IMR-90 (cell line): ENCODE results near the gene TJP3.

Source experiments
- BHLHE40 ChIP-seq: fragments of 150-350 bp; IDR thresholded peaks from 2 replicates; pipeline ENCODE4 v1.6.1; 2016; ENCODE audit warnings: mild to moderate bottlenecking, low read depth, low read length
- CHD1 ChIP-seq: IDR thresholded peaks from 2 replicates; pipeline ENCODE4 v1.6.1; 2012; ENCODE audit warnings: low read depth, low read length, improper control_type of control experiment
- FOS ChIP-seq: fragments of 150-350 bp; IDR thresholded peaks from 2 replicates; pipeline ENCODE4 v1.6.1; 2016; ENCODE audit warnings: low read depth, low read length
- MAZ ChIP-seq: IDR thresholded peaks from 2 replicates; pipeline ENCODE4 v1.6.1; 2012; ENCODE audit warnings: low read depth, mild to moderate bottlenecking, low read length, improper control_type of control experiment, moderate library complexity, borderline replicate concordance
- POLR2A ChIP-seq: IDR thresholded peaks from 2 replicates; pipeline ENCODE4 v1.6.1; 2012; ENCODE audit warnings: mild to moderate bottlenecking, low read depth, low read length
- RAD21 ChIP-seq: IDR thresholded peaks from 2 replicates; pipeline ENCODE4 v1.6.1; 2012; ENCODE audit warnings: low read length, improper control_type of control experiment
- RFX5 ChIP-seq: IDR thresholded peaks from 2 replicates; pipeline ENCODE4 v1.8.0; 2012; ENCODE audit warnings: low read depth, mild to moderate bottlenecking, low read length, moderate library complexity
- SMC3 ChIP-seq: fragments of 150-350 bp; IDR thresholded peaks from 2 replicates; pipeline ENCODE4 v1.6.1; 2016; ENCODE audit warnings: low read depth, mild to moderate bottlenecking, antibody characterized with exemption, low read length, moderate library complexity
- TF ChIP-seq, protein P1 (sequence below): conservative IDR thresholded peaks from 2 replicates; pipeline ENCODE4 v1.5.1; 2012; ENCODE audit warnings: mild to moderate bottlenecking, low read depth, low read length, improper control_type of control experiment
- TF ChIP-seq, protein P2 (sequence below): fragments of 150-350 bp; IDR thresholded peaks from 2 replicates; pipeline ENCODE4 v1.6.1; 2016; ENCODE audit warnings: low read depth, mild to moderate bottlenecking, low read length, moderate library complexity, borderline replicate concordance
- TF ChIP-seq, protein P3 (sequence below): fragments of 150-350 bp; IDR thresholded peaks from 2 replicates; pipeline ENCODE4 v1.6.1; 2017; ENCODE audit warnings: mild to moderate bottlenecking, antibody characterized with exemption, low read length, low read depth

DNA sequence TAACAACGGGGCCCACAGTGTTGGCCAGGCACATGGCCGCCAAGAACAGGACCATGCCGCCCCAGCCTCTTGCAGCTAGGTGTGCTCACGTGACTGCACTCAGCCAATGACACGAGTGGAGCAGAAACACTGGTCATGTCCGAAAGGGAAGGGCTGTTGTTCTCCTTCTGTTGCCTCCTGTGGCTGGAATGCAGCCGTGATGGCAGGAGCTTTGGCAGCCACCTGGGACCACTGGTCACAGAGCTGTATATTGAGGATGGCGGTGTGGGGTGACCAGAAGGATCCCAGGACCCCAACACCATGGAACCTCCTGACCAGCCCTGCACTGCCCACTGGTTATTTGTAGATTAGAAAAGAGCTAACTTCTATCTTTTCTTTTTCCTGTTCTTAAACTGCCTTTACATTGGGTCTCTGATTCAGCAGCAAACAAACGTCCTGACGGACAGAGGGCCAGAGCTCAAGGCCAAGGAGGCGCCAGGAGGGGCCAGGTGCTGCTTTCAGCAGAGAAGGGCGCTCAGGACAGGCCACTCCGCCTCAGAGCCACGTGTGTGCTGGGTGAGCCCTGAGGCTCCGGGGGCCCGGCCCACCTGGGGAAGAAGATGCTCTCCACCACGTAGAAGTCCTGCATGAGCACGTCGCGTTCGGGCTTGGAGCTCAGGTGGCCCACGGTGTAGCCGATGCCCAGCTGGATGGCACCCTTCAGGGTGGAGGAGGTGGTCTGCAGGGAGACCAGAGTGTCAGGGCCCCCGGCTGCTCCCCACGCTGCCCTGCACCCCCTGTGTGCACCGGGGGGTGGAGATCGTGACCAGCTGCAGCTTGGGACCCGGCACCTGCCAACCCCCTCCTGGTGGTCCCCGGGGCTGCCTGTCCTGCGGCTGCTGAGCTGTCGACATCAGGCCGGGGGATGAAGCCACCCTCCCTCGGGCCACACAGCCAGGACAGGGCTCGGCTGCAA lies 46.6 kb upstream of the TJP3 start:
- TF ChIP-seq, protein P1, sequence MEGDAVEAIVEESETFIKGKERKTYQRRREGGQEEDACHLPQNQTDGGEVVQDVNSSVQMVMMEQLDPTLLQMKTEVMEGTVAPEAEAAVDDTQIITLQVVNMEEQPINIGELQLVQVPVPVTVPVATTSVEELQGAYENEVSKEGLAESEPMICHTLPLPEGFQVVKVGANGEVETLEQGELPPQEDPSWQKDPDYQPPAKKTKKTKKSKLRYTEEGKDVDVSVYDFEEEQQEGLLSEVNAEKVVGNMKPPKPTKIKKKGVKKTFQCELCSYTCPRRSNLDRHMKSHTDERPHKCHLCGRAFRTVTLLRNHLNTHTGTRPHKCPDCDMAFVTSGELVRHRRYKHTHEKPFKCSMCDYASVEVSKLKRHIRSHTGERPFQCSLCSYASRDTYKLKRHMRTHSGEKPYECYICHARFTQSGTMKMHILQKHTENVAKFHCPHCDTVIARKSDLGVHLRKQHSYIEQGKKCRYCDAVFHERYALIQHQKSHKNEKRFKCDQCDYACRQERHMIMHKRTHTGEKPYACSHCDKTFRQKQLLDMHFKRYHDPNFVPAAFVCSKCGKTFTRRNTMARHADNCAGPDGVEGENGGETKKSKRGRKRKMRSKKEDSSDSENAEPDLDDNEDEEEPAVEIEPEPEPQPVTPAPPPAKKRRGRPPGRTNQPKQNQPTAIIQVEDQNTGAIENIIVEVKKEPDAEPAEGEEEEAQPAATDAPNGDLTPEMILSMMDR: no peak
- TF ChIP-seq POLR2A (no peak), SMC3 (no peak), RFX5 (no peak), CHD1 (no peak), RAD21 (no peak), MAZ (no peak), BHLHE40 (no peak), FOS (no peak)
- TF ChIP-seq, protein P2, sequence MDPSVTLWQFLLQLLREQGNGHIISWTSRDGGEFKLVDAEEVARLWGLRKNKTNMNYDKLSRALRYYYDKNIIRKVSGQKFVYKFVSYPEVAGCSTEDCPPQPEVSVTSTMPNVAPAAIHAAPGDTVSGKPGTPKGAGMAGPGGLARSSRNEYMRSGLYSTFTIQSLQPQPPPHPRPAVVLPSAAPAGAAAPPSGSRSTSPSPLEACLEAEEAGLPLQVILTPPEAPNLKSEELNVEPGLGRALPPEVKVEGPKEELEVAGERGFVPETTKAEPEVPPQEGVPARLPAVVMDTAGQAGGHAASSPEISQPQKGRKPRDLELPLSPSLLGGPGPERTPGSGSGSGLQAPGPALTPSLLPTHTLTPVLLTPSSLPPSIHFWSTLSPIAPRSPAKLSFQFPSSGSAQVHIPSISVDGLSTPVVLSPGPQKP: no peak
- TF ChIP-seq, protein P3, sequence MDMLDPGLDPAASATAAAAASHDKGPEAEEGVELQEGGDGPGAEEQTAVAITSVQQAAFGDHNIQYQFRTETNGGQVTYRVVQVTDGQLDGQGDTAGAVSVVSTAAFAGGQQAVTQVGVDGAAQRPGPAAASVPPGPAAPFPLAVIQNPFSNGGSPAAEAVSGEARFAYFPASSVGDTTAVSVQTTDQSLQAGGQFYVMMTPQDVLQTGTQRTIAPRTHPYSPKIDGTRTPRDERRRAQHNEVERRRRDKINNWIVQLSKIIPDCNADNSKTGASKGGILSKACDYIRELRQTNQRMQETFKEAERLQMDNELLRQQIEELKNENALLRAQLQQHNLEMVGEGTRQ: no peak
